KOPT-K1 (cell line): ENCODE data around the gene RAB40C.

Source experiments
- H3K27ac ChIP-seq: fragments of 200-600 bp; sonication (generic); 2 replicates; pipeline ENCODE4 v1.5.1; 2016; ENCODE audit warnings: antibody characterized with exemption, mild to moderate bottlenecking, low read depth, low read length; ENCODE audit not compliant: poor library complexity, severe bottlenecking
- H3K36me3 ChIP-seq: fragments of 200-600 bp; sonication (generic); 2 replicates; pipeline ENCODE4 v1.5.1; 2017; ENCODE audit warnings: antibody characterized with exemption, mild to moderate bottlenecking, low read length, moderate library complexity; ENCODE audit not compliant: insufficient read depth
- H3K9me3 ChIP-seq: fragments of 200-600 bp; sonication (generic); 2 replicates; pipeline ENCODE4 v1.5.1; 2017; ENCODE audit warnings: antibody characterized with exemption, low read length, mild to moderate bottlenecking; ENCODE audit not compliant: insufficient read depth, poor library complexity, severe bottlenecking

Gene RAB40C

DNA sequence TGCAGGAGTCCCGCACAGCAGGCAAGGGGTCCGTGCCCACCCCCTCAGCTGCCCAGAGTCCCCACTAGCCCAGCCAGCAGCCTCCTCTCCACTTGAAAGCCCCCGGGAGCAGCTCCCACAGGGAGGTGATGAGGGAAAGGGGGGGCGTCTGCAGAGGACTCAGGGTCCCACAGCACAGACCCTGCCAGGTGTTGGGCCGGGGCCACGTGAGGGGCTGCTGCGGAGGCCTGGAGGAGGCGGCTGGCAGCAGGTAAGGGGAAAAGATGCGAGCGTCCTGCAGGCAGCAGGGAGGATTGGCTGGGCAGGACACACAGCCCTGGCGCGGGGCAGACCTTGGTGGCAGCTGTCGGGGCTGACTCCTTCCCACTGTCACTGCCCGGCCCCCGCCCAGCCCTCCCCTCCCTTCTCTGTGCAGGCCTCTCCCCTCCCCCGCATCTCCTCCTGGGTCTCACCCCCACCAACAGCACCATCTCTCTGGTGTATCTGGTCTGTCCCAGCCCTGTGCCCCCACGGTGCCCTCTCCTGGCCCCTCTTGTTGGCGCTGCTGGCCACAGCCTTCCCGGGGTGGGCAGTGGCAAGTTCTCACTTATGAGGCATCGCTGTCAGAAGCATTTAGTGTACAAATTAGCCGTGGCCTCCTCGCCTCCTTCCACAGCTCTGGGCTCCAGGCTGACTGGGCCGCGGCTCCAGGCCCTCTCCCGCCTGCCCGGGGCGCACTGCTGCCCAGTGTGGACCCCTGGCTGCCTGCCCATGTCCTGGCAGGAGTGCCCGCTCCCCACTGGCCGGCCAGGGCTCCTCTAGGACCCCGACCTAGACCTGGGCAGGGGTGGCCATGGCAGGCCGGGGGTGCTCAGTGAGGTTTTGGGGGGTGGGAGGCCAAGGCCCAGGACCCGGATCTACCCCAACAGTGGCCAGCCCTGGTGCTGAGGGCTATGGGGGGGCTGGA lies 34.1 kb upstream of the RAB40C start:
- H3K27ac ChIP-seq = no peak overlapping the region

DNA sequence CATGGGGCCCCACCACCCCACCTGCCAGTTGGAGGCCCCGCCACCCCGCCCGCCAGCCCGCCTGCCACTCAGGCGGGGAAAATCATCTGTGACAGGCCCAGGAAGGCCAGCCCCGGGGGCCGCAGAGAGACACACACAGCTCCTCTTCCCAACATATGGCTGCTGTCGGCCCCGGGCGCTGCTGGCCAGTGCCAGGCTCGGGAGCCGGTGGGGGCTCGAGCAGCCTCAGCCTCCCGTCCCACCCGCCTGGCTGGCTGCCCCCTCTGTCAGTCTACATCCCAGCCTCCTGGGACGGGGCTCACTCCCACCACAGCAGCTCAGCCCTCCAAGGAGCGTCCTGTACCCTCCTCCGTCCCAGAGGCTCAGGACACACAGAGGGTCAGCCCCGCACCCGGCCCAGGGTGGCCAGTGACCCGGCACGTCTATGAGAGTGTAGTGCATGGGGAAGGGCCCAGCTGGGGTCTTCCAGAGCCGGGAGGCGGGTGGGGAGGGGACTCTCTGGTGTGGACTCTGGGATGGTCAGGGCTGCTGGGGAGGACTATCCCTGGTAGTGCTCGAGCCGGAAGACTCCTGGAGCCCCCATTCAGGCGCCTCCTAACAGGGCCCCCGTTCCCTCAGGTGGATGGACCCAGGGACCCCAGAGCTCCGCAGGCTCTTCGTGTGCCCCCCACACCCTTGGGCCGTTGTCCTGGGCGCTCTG lies 33.2 kb upstream of the RAB40C start:
- Histone ChIP-seq H3K27ac (no peak overlapping the region), H3K36me3 (peaks cover 6% of the 10 kb centered on the region; the same call in 1 of the 2 replicates), H3K9me3 (no peaks in the 10 kb centered on the region)

More for the DNA sequence above, 34.1 kb upstream of the RAB40C start:
- peaks cover 12% of the 10 kb centered on the region; the same call in 1 of the 2 replicates for H3K36me3 ChIP-seq
- no peaks in the 10 kb centered on the region for H3K9me3 ChIP-seq

DNA sequence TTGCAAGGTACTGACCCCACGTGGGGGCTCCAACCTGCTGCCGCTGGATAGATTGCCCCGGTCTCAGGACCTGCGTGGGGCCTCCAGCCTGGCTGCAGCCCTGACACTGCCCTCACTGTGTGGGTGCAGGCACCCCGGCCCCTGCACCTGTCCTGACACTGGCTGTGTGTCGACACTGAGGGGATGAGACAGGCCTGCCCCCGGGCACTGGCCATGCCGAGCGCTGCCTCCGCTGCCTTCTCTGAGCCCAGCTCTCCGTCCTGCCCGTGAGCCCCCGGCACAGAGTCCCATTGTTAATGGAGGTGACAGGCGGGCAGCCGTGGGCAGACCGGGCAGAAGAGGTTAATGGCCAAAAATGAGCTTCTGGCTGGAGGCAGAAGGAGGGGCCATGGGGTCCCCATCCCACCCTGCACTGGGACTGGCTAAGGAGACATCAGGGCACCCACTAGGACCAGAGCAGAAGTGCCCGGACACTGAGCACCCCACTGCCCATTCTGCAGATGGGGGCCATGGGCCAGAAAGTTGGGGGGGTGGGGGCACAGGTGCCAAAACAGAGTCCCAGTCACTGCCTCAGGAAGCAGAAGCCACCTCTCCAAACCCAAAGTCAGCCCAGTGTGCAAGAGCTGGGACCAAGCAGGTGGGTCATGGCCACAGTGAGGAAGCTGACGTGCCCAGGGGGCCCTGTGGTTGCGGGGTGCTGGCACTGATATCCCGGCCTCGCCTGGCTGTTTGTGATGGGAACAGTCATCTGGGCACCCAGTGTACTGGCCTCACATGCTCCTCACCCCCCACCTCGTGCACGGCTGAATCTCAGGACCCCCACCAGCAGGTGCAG lies 32.2 kb upstream of the RAB40C start:
- Histone ChIP-seq H3K9me3 (no peaks in the 10 kb centered on the region), H3K36me3 (no peaks in the 10 kb centered on the region; the same call in 1 of the 2 replicates), H3K27ac (no peak overlapping the region)

DNA sequence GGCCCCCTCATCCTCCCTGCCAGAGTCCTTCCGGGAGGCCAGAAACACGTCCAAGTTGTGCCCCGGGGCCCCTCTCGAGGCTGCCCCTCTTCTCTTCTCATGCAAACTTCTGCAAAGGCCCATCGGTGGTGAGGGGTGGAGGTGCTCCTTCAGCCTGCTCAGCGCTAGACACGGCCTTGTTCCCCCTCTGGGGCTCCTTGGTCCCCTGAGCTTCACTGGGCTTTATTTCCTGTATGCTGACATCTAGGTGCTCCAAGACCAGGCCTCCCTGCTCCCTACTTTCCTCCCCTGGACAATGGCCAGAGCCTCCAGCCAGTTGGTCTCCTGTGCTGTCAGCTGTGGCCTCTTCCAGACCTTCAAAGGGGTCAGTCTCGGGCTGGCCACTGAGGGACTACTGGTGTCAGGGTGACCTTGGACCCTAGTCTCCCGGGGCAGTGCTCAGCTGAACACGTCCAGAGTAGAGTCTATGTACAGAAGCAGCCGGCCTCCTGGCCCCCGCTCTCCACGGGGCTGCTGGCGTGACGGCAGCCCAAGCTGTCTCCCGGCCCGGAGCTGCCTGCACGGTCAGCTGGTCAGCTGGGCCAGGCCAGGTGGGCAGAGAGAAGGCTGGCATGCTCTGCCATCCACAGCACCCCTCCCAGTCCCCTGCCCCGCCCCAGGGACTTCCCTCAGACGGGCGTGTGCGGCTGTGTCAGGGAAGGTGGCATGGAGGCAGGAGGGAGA lies 31.4 kb upstream of the RAB40C start:
- Histone ChIP-seq H3K27ac (no peak overlapping the region), H3K36me3 (no peaks in the 10 kb centered on the region; the same call in 1 of the 2 replicates), H3K9me3 (no peaks in the 10 kb centered on the region)

DNA sequence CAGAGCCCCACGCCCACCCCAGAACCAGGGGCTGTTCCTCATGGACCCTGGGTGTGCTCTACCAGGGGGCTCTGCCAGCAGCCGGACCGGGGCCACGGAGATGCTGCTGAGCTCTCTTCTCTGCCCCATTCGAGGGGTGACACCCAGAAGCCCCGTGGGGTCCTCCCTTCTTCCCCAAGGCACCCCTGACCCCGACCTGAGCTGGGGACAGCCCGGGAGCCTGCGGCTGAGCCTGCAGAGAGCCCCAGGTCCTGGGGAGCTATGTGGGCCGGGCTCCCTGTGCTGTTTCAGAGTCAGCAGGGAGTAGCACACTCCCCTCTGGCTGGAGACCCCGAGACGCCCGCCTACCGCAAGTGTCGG lies 30.9 kb upstream of the RAB40C start:
- Histone ChIP-seq H3K36me3 (no peaks in the 10 kb centered on the region), H3K9me3 (no peaks in the 10 kb centered on the region), H3K27ac (no peak overlapping the region)

DNA sequence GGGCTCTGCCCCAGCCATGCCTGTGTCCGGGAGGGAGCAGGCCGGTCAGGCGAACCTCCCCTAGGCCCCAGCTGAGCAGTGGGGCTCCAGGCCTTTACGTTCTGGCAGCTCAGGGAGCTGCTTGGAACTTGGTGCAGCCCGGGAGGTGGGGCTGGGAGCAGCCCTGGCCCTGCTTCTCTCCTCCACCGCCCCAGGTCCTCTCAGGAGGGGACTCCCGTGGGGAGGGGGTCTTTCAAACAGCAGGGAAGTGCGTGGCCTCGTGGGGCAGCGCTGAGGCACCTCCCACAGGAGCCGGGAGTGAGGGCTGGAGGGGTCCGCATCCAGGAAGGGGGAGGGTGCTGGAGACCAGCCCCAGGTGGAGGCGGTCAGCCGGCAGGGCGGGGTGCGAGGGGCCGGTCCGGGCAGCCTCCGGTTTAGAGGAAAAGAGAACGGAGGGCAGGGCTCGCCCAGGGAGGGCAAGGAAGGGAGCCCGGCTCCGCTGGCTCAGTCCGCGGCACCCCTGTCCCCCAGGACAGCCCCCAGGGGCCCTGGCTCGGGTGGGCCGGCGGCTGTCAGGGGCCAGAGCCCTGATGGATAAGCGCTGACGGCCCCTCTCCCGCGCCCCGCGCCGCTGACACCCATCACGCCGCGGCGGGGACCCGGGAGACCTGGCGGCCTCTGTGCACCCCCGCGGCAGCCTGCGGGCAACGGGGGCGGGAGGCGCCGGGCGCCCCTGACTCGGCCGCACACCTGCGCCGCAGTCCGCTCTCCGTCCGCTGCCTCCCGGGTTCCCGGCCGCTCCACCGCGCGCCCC lies 30.3 kb upstream of the RAB40C start:
- Histone ChIP-seq H3K9me3 (no peaks in the 10 kb centered on the region), H3K27ac (no peak overlapping the region), H3K36me3 (no peaks in the 10 kb centered on the region)

DNA sequence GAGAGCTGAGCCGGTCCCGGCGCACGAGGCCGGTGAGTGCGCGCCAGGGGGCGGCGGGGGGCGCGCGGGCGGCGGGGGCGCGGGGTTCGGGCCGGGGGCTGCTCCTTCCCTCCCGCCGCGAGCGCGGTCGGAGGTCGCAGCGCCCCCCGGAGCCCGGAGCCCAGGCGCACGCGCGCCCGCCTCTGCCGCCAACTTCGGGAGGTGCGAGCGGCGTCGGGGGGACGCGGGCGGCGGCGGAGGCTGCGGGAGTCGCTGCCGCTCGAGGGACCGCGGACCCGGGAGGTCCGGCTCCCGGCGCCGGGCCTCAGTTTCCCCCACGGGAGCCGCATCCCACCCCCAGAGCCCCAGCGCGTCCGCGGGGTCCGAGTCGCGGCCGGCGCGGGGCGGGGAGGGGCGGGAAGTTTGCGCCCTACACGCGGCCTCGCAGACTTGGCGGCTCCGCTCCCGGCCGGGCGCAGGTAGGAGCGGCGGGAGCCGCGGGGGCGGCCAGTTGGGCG lies 29.6 kb upstream of the RAB40C start, which contains the start of gene PRR35:
TSS of gene PRR35 (plus strand) at position 191 of the 497 bp plus-strand sequence. CDS start 2,901 bp downstream, outside the sequence.
- Histone ChIP-seq H3K27ac (no peak within 1 kb of the TSS), H3K9me3 (no peaks in the 10 kb centered on the region), H3K36me3 (no peaks in the 10 kb centered on the region)

DNA sequence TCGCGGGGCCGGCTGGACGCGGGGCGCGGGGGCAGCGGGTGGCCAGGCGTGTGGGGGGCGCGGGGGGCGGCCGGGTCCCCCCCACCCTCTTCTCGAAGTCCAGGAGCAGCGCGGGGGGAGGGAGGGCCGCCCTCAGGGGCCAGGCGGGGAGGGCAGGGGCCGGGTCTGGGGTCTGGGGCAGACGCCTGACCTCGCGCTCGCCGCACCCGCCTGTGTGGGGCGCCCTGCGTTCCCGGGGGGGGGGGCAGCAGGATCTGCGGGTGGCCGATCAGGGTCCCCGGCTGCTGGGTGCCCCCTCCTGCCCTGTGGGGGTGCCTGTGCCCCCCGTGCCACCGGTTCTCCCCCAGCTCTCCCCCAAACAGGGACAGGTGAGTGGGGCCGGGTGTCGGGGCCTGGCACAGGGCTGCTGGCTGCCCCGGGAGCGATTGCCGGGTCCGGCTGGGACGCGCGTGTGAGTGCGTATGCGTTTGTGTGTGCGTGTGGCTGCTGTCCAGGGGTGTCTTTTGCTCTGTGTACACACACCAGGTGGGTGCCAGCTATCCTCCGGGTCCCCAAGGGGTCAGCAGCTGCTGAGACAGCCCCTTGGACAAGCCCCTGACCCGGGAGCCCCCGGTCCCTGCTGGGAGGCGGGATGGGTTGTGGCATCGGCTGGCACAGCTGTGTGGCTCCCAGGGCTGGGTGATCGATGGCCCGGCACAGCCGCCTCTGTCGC lies 29.0 kb upstream of the RAB40C start:
- Histone ChIP-seq H3K27ac (no peak overlapping the region), H3K36me3 (no peaks in the 10 kb centered on the region), H3K9me3 (no peaks in the 10 kb centered on the region)

DNA sequence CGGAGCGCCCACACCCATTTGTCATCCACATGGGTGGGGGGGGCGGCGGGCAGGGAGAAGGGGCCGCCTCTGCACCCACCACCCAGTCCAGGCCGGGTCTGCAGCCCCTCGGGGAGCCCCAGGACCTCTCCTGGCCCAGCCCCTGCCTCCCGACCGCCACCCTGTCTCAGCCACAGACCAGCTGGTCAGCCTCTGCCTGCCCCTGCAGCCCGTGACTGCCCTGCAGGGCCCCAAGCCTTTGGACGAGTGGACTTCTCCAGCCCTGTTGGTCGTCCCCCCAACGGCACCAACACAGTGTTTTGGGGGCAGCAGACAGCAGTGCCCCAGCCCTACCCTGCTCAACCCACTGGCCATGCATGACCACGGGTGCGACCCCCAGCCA lies 28.5 kb upstream of the RAB40C start:
- H3K27ac ChIP-seq = no peak overlapping the region
- H3K9me3 ChIP-seq = no peaks in the 10 kb centered on the region
- H3K36me3 ChIP-seq = no peaks in the 10 kb centered on the region

DNA sequence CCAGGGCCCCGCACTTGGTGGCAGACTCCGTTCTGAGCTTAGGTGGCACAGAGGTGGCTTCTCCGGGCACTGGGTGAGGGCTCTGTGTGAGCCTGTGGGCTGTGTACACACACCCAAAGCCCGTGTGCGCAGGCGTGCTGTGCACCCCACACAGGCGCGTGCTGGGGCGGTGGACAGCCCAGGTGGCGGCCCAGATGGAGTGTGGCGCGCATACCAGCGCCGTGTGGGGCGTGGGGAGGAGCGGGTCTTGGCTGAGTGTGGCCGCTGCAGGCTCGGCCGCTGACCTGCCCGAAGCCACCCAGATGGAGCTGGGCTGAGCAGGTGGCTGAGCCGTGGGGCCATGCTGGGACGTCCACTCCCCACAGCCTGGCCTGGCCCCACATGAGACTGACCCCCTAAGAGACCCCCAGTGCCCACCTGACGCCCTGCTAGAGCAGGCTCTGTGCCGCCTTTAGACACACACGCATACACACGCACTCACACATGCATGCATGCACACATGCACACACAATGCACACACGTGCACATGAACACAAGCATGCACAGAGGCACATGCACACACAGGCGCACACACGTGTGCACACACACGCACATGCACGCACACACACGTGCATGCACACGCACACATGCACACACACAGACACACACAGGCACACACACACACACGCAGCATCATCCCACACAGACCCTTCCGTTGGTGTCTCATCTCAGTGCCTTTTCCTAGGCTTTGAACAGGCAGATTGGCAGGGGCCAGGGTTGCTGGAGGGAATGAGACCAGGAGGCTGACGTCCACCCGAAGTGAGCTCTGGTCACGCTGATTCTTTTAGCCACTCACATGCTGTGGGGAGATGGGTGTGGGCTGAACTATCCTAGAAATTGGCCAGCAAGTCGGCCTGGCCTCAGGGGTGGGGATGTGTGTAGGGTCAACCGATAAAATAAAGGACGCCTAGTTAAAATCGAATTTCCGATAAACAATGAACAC lies 27.6 kb upstream of the RAB40C start:
- H3K36me3 ChIP-seq = no peaks in the 10 kb centered on the region
- no peaks in the 10 kb centered on the region for H3K9me3 ChIP-seq
- H3K27ac ChIP-seq = no peak overlapping the region

DNA sequence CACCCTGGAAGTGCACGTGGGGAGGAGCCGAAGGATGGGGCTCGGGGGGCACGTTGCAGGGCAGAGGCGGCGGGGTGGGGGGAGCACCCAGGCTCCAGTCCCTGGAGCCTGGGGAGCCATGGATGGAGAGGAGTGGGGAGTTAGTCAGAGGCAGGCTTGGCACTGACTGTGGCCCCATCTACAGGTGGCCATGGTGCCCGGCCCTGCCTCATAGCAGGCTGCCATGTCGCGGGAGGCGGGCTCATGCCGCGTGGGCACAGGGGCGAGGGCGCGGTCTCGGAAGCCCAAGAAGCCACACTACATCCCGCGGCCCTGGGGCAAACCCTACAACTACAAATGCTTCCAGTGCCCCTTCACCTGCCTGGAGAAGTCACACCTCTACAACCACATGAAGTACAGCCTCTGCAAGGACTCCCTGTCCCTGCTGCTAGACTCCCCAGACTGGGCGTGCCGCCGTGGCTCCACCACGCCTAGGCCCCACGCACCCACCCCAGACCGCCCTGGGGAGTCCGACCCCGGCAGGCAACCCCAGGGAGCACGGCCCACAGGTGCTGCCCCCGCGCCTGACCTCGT lies 26.7 kb upstream of the RAB40C start:
- Histone ChIP-seq H3K27ac (no peak overlapping the region), H3K36me3 (no peaks in the 10 kb centered on the region), H3K9me3 (no peaks in the 10 kb centered on the region)
